D341Med (cell line): ENCODE measurements around the gene CRIM1.

Experiments
- DNase-seq: peaks from one replicate; pipeline ENCODE4 v3.0.0; 2012; ENCODE audit warnings: low spot score

Gene CRIM1

DNA sequence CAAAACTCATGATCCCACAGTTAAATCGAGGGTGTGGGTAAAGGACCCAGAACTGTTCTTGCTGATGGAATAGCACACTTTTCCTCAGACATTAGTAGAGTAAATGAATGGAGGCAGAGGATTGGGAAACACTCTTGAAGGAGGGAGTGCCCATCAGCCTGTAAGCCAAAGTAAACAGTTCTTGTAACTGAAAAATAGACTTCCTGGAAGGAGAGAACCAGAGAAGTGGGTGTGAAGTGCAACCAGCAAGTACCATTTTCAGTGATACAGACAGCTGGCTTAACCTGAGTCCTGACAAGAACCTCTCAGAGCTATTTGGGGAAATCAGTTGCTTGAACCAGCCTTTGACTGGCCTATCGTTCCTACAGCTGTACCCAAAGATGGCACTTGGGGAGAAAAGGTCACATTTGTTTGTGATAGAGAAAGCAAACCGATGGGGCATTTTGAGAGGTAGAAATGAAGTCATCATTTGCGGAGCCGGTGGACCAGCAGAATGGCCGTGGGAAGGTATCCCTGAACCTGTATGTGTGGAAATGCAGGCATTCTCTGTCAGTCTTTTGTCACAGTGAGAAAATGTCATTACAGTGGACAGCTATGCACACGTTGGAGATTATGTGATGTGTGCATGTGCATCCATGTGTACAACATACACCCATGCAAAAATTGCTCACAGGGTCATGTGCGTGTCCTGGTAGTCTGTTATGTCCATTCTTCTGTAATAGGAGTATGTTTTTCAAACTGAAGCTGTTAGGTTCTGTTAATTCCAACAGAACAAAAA lies 17.8 kb downstream of the CRIM1 start:
- no peak for DNase-seq

DNA sequence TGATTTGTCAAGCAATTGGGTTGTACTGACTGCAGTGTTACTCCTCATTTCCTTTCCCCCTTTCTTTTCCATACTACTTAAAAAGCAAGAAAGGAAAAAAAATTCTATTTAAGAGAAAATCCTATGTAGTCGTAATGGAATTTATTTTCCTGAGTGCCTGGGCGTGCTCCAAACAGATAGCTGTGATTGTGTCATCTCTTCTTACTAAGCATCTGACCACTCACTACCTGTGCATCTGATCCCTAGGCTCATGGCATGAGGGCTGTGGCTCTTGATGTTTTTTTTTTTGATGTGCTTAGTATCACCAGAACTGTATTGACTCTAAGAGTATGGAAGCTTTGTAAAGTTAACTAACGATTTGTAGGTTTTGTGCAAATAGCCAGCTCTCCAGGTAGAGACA lies 19.0 kb downstream of the CRIM1 start:
- DNase-seq = no peak

GRCh38 chr2:36376319-36376765 lies 20.8 kb downstream of the CRIM1 start:
- DNase-seq = no peak

GRCh38 chr2:36376992-36377738 lies 21.6 kb downstream of the CRIM1 start:
- no peak for DNase-seq

GRCh38 chr2:36379710-36380448 lies 24.3 kb downstream of the CRIM1 start:
- no peak for DNase-seq

GRCh38 chr2:36380624-36381481 lies 25.3 kb downstream of the CRIM1 start:
- DNase-seq = no peak

DNA sequence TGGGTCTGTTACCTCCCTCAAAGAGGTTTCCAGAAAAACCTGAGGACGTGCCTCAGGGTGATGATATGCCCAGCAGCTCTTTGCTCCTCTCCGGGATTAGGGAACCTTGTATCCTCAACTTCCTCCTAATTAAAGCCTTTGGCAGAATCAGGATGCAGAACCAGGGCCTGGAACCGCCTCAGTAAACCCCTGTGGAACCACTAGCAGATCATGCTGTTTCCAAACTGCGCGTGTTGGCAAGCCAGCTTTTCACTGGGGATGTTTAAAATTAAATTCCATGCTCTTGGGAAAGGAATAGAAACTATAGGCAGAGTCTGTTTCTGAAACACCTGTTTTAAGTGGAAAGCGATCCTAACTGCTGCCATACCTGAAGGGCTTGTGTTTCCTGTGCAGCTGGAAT lies 26.4 kb downstream of the CRIM1 start:
- no peak for DNase-seq

GRCh38 chr2:36382472-36382871 lies 26.9 kb downstream of the CRIM1 start:
- no peak for DNase-seq

- DNase-seq = no peak
Observed at GRCh38 chr2:36383726-36384125, 28.1 kb downstream of the CRIM1 start.

- no peak for DNase-seq
Observed at GRCh38 chr2:36384454-36384853, 28.9 kb downstream of the CRIM1 start.

- DNase-seq = no peak
Observed at GRCh38 chr2:36385603-36386002, 30.0 kb downstream of the CRIM1 start.

- no peak for DNase-seq
Observed at GRCh38 chr2:36387258-36387916, 31.8 kb downstream of the CRIM1 start.

- DNase-seq = no peak
Observed at GRCh38 chr2:36388472-36388871, 32.9 kb downstream of the CRIM1 start.

GRCh38 chr2:36389091-36389564 lies 33.5 kb downstream of the CRIM1 start:
- no peak for DNase-seq

DNA sequence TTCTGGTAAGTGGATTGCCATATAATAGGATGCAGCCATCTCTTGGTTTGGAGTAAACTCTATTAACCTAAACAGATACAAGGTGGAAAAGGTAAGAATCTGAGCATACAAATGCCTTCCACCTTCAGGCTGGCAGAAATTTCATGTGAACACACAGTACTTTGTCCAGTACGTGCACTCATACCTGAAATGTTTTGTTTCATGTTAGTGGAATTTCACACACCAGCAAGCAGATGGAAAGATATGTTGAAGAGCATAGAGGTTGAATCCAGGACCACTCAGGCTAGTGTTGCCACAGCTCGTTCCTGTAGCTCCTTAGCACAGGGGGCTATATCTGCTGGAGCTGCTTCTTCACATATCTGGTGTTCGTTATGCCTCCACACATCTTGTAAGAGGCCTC lies 34.0 kb downstream of the CRIM1 start:
- DNase-seq = no peak

DNA sequence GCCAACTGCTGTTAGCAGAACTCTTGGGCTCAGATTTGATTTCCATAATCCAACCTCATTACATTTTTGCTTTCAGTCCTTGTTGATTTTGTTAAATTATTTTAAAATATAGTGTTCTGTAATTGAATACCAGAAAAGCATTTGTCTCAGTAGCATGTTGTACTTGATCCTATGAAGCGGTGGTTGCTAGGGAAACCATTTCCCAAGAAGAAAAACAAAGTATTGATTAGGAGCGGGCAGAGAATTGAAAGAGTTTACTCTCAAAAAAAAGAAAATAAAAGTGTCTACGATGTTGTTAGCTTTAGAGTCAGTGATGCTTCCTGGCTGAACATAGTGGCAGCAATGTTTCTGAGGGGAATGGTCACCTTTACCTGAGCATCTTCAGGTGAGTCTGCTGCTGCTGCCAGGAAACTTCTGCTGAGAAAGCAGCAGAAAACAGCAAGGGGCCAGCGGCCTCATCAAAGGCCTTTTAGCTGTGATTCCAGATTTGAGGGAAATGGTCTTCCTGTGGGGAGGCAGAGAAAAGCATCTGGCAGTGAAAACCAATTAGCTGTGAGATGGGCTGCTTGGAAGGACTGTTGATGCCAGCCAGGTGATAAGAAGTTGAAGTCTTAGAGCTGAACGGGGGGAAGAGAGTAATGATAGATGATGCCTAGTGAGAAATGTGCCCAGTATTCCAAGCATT lies 37.1 kb downstream of the CRIM1 start:
- no peak for DNase-seq

DNA sequence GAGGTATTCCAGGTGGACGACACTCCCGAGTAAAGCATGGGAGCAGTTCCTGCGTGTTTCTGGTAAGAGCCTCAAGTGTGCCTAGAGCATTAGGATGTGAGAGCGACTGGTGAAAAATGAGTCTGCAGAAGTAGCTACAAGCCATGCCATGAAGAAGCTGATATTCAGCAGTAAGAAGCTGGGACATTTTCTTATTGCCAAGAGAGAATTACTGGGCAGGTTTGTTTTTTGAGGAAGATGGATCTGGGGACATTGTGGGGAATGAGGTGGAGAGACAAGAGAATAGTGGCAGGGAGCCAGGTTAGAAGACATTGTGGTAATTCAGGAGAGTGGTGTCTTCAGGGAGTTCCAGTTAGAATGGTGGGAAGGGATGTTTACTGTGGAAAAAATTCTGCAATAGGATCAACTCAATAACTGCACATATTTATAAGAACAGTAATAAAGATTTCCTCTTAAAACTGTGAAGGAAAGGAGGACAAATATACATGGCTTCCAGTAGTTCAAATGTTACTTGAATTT lies 38.2 kb downstream of the CRIM1 start:
- DNase-seq = no peak

GRCh38 chr2:36394804-36395203 lies 39.2 kb downstream of the CRIM1 start:
- no peak for DNase-seq

GRCh38 chr2:36395866-36396265 lies 40.3 kb downstream of the CRIM1 start:
- no peak for DNase-seq

DNA sequence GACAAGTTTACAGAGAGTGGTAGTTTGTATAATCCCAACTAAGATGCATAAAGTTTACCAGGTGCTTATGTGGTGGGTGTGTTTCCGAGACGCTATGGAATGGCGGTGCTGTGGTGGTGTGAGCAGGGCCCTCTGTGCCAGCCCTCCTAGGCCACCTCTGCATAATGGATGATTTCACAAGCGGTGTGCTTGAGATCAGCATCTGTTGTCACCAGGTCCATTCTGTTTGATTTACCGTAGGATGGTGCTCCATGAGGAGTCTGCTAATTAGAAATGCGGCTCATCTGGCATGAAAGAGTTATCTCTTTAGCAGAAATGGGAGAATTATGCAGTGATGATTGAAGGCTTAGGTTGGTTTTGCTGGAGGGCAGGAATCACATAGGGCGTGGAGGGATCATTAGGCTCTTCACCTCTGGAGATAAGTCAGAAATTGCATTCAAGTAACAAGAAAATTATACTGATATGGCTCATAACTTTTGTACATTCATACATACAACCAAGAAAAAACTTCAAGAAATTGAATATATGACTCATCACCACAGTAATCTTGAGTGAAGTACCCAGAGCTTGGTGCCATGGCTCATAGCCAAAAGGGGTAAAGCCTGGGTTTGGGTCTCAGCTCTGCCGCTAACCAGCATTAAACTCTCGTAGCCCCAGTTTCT lies 41.4 kb downstream of the CRIM1 start:
- no peak for DNase-seq
